PC-3 (cell line): ENCODE results near the gene SEC31A. TPM values are rescaled to one million over a fixed set of nuclear protein-coding genes. Genes with fewer than 3 reads are reported as not detected.

ENCODE experiments used
- ATAC-seq: fragments of 200-7000 bp; cut with Tn5 transposase; 2 replicates; pipeline ENCODE4 v1.9.1; 2020; ENCODE audit warnings: mild to moderate bottlenecking, moderate library complexity
- BruUV-seq: library from RNA; stranded (reverse); fragments of 400-500 nt; replicated peaks from 2 replicates; lab custom pipeline; 2021; lab: Mats Ljungman, UMichigan
- CTCF ChIA-PET: fragments of 300-600 bp; sonication (Branson Sonifier 250); formaldehyde crosslinking; loops from one replicate; lab custom pipeline; 2022; ENCODE audit warnings: antibody characterized with exemption; lab: Charles Lee
- POLR2A ChIA-PET: fragments of 300-600 bp; sonication (Branson Sonifier 250); formaldehyde crosslinking; loops from one replicate; lab custom pipeline; 2022; ENCODE audit warnings: antibody characterized with exemption; ENCODE audit not compliant: unreplicated experiment; lab: Charles Lee
- DNase-seq: peaks from one replicate; pipeline ENCODE4 v3.0.0-alpha.2; 2015
- H2AFZ ChIP-seq: fragments of 300-600 bp; sonication (generic); 2 replicates; pipeline ENCODE4 v1.6.0; 2016; ENCODE audit warnings: antibody characterized with exemption, low read length
- H3F3A ChIP-seq: fragments of 300-600 bp; sonication (generic); one replicate; pipeline ENCODE4 v1.6.0; 2017; ENCODE audit warnings: antibody characterized with exemption, low read length, control low read depth, mild to moderate bottlenecking; ENCODE audit not compliant: unreplicated experiment
- H3K27ac ChIP-seq: fragments of 300-600 bp; sonication (generic); 2 replicates; pipeline ENCODE4 v1.5.1; 2016; ENCODE audit warnings: mild to moderate bottlenecking, low read length
- H3K27me3 ChIP-seq: fragments of 300-600 bp; sonication (generic); 2 replicates; pipeline ENCODE4 v1.6.1; 2016; ENCODE audit warnings: low read length, mixed read lengths
- H3K36me3 ChIP-seq: fragments of 300-600 bp; sonication (generic); 2 replicates; pipeline ENCODE4 v1.6.1; 2016; ENCODE audit warnings: low read depth, mixed run types, low read length, mixed read lengths
- H3K4me1 ChIP-seq: fragments of 300-600 bp; sonication (generic); 2 replicates; pipeline ENCODE4 v1.5.1; 2016; ENCODE audit warnings: low read length; ENCODE audit not compliant: insufficient read depth
- H3K4me2 ChIP-seq: fragments of 300-600 bp; sonication (generic); 2 replicates; pipeline ENCODE4 v1.6.0; 2016; ENCODE audit warnings: low read length
- H3K4me3 ChIP-seq: fragments of 300-600 bp; sonication (generic); 2 replicates; pipeline ENCODE4 v1.5.1; 2016; ENCODE audit warnings: mild to moderate bottlenecking, low read length, mixed read lengths
- H3K79me2 ChIP-seq: fragments of 300-600 bp; sonication (generic); 2 replicates; pipeline ENCODE4 v1.6.1; 2017; ENCODE audit warnings: low read length, mixed read lengths
- H3K9ac ChIP-seq: fragments of 300-600 bp; sonication (generic); 2 replicates; pipeline ENCODE4 v1.6.0; 2016; ENCODE audit warnings: mild to moderate bottlenecking, low read length
- H3K9me2 ChIP-seq: fragments of 300-600 bp; sonication (generic); replicated peaks from 2 replicates; pipeline ENCODE4 v1.6.1; 2016; ENCODE audit warnings: mixed run types, low read length, mixed read lengths
- H3K9me3 ChIP-seq: fragments of 300-600 bp; sonication (generic); 2 replicates; pipeline ENCODE4 v1.6.1; 2016; ENCODE audit warnings: low read length, mixed read lengths
- H4K20me1 ChIP-seq: fragments of 300-600 bp; sonication (generic); 2 replicates; pipeline ENCODE4 v1.6.1; 2016; ENCODE audit warnings: low read length, mixed read lengths
- EZH2 ChIP-seq: fragments of 300-600 bp; sonication (generic); IDR thresholded peaks from one replicate; pipeline ENCODE4 v1.6.1; 2017; ENCODE audit warnings: antibody characterized with exemption, mild to moderate bottlenecking, low read length; ENCODE audit not compliant: unreplicated experiment
- EZH2phosphoT487 ChIP-seq: fragments of 300-600 bp; sonication (generic); IDR thresholded peaks from 2 replicates; pipeline ENCODE4 v1.6.1; 2018; ENCODE audit warnings: mild to moderate bottlenecking, antibody characterized with exemption, low read length, borderline replicate concordance
- intact Hi-C: fragments of 100-400 bp; cut with micrococcal nuclease; formaldehyde crosslinking; loops from 2 replicates; pipeline ENCODE4 v1.9.0; 2023
- total RNA-seq: library from RNA; depleted of rRNA; stranded (reverse); fragments of >200 nt; gene quantifications from 2 replicates; pipeline ENCODE4 v1.2.3, GENCODE V29; 2014
- TF ChIP-seq, protein P1 (sequence below): fragments of 300-600 bp; sonication (generic); conservative IDR thresholded peaks from 2 replicates; pipeline ENCODE4 v1.5.1; 2017; ENCODE audit warnings: antibody characterized with exemption, low read depth, mild to moderate bottlenecking, low read length

The SEC31A gene
- total RNA-seq, 1 experiment from 2014 or later: 47.4 TPM

- Histone ChIP-seq H3K27ac (peak overlapping the region; percentile 90), H3K4me3 (peak overlapping the region; percentile 54), H3K4me2 (peak overlapping the region; percentile 83), H3K9me2 (no peaks in the 10 kb centered on the region), H3K79me2 (no peaks in the 10 kb centered on the region), H3K27me3 (no peaks in the 10 kb centered on the region), H3K9me3 (no peaks in the 10 kb centered on the region), H3K4me1 (peaks cover 25% of the 10 kb centered on the region), H3K9ac (peak overlapping the region; percentile 56), H4K20me1 (no peaks in the 10 kb centered on the region), H3K36me3 (no peaks in the 10 kb centered on the region), H2AFZ (peak overlapping the region; percentile 55), H3F3A (peaks cover 5% of the 10 kb centered on the region)
- no TSS peak for BruUV-seq
- POLR2A ChIA-PET: no interaction called here
- intact Hi-C loops: no loop called here
- CTCF ChIA-PET: interaction anchor here (0.6 to 1.3 kb wide), 4 partner anchors 46 to 326 kb away, joined by 3 to 4 read pairs (median 3); no protein-coding TSS in a partner anchor
- peak; percentile 43 for ATAC-seq
- peak; percentile 46 for DNase-seq
- TF ChIP-seq EZH2 (no peak), EZH2phosphoT487 (no peak)
- TF ChIP-seq, protein P1, sequence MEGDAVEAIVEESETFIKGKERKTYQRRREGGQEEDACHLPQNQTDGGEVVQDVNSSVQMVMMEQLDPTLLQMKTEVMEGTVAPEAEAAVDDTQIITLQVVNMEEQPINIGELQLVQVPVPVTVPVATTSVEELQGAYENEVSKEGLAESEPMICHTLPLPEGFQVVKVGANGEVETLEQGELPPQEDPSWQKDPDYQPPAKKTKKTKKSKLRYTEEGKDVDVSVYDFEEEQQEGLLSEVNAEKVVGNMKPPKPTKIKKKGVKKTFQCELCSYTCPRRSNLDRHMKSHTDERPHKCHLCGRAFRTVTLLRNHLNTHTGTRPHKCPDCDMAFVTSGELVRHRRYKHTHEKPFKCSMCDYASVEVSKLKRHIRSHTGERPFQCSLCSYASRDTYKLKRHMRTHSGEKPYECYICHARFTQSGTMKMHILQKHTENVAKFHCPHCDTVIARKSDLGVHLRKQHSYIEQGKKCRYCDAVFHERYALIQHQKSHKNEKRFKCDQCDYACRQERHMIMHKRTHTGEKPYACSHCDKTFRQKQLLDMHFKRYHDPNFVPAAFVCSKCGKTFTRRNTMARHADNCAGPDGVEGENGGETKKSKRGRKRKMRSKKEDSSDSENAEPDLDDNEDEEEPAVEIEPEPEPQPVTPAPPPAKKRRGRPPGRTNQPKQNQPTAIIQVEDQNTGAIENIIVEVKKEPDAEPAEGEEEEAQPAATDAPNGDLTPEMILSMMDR: no peak
Measured at GRCh38 chr4:82784681-82785610, 106.0 kb downstream of the SEC31A start.

DNA sequence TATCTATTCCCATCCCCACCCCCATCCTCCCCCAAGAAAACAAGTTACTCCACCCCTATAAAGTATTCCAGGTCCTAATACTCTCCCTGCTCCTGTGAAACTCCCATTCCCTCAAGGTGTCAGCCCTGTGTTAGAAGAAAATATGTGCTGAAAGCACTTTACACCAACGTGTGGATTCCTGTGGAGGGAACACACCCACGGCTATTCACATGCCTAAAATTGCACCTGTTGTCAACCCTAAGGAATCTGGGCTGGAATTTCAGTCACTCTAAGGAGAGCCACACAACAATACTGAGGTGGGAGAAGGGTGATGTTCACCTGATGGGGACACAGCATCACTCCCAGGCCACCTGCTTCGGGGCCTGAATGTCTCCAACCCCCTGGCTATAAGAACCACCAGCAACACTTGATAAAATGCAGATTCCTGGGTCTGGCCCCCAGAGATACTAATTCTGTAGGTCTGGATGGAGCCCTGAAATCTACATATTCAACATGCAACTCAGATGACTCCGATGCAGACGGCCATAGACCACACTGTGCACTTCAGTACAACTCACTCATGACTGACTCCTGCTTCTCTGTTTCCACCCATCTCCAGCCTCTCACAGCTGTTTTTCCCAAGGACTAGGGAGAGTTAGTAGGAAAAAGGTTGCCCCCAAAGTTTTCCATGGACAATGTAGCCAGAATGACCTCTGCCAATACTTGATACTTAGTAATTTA is 108.2 kb downstream of the SEC31A start:
- no peak for ATAC-seq
- no peak overlapping the region for H3K9ac ChIP-seq
- H3K4me2 ChIP-seq: no peak overlapping the region
- no peak for DNase-seq
- H2AFZ ChIP-seq: no peak overlapping the region
- peaks cover 5% of the 10 kb centered on the region for H3F3A ChIP-seq
- ChIA-PET CTCF (no interaction called here), POLR2A (no interaction called here)
- no peak overlapping the region for H3K27ac ChIP-seq
- H3K79me2 ChIP-seq: no peaks in the 10 kb centered on the region
- no peaks in the 10 kb centered on the region for H3K27me3 ChIP-seq
- H4K20me1 ChIP-seq: no peaks in the 10 kb centered on the region
- H3K4me3 ChIP-seq: no peak overlapping the region
- no TSS peak for BruUV-seq
- H3K9me3 ChIP-seq: no peaks in the 10 kb centered on the region
- TF ChIP-seq, protein P1: no peak
- TF ChIP-seq EZH2 (no peak), EZH2phosphoT487 (no peak)
- H3K36me3 ChIP-seq: no peaks in the 10 kb centered on the region
- H3K9me2 ChIP-seq: no peaks in the 10 kb centered on the region
- intact Hi-C loops: no loop called here
- peaks cover 25% of the 10 kb centered on the region for H3K4me1 ChIP-seq
